ENCODE results near the gene SIK2. TPM values are rescaled to one million over a fixed set of nuclear protein-coding genes. Genes with fewer than 3 reads are reported as not detected.

Gene SIK2
- total RNA-seq, 1 donor from 2014 or later, result 16.3 TPM

DNA sequence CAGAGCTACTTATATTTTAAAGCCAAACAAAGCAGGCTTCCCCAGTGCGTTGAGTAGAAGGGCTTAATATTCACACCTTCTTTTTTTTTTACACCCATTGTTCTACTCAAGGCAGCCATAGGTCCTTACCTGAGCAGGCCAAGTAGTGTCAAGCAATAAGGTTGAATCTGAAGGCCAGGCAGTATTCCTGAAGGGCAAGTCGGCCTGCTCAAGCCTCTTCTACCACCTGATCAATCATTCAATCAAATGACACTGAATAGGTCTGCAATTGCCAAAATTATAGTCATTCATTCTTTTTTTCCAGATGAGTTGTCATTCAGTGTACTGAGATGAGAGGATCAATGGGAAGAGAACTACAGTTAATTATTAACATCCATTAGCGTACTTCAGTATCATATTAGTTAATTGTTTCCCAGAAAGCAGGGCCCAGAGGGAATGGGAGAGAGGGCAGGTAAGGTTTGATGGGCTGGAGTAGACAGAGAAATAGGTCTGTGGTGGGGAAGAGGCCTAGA, 175.9 kb downstream of the SIK2 start:
- no peak for DNase-seq
- H3K9me3 ChIP-seq (replicated peaks), result no peaks in the 10 kb centered on the region
- no peak overlapping the region for H3K4me3 ChIP-seq
- TF ChIP-seq, protein P1, sequence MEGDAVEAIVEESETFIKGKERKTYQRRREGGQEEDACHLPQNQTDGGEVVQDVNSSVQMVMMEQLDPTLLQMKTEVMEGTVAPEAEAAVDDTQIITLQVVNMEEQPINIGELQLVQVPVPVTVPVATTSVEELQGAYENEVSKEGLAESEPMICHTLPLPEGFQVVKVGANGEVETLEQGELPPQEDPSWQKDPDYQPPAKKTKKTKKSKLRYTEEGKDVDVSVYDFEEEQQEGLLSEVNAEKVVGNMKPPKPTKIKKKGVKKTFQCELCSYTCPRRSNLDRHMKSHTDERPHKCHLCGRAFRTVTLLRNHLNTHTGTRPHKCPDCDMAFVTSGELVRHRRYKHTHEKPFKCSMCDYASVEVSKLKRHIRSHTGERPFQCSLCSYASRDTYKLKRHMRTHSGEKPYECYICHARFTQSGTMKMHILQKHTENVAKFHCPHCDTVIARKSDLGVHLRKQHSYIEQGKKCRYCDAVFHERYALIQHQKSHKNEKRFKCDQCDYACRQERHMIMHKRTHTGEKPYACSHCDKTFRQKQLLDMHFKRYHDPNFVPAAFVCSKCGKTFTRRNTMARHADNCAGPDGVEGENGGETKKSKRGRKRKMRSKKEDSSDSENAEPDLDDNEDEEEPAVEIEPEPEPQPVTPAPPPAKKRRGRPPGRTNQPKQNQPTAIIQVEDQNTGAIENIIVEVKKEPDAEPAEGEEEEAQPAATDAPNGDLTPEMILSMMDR (IDR thresholded peaks at IDR 0.05; ENCODE audit: borderline replicate concordance), result no peak
- no peaks in the 10 kb centered on the region for H3K36me3 ChIP-seq
- peaks cover 21% of the 10 kb centered on the region for H3K4me1 ChIP-seq
- no peak overlapping the region for H3K27ac ChIP-seq (replicated peaks)
- intact Hi-C loops (cut with micrococcal nuclease), result loop anchor here (5.0 to 10.0 kb wide), 3 partner anchors 57 to 191 kb away; partner anchors contain the start of gene SIK2
- no peaks in the 10 kb centered on the region for H3K27me3 ChIP-seq (ENCODE audit: low read depth)

DNA sequence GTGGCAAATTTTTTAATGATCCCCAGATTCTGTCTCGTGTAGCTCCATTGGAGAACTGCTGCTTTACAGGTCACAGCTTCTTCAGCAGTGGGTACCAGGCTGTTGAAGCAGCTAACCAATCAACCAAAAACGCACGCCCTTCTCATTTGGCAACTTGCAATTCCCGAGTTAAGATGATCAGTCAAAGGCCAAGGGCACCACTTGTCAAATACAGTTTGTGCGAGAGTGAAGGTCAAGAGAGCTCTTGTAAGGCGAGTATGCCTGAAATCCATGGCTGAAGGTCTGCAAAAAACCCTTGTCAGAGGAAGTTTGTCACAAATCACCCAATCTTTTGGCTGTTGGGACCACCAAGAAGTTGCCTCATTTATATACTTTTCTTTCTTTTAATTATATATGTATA, 176.9 kb downstream of the SIK2 start:
- Histone ChIP-seq H3K36me3 (no peaks in the 10 kb centered on the region), H3K27me3 (ENCODE audit: low read depth) (no peaks in the 10 kb centered on the region), H3K4me3 (no peak overlapping the region), H3K27ac (replicated peaks) (peak overlapping the region; percentile 34), H3K4me1 (peaks cover 25% of the 10 kb centered on the region), H3K9me3 (replicated peaks) (no peaks in the 10 kb centered on the region)
- TF ChIP-seq, protein P1 (IDR thresholded peaks at IDR 0.05; ENCODE audit: borderline replicate concordance), result no peak
- intact Hi-C loops (cut with micrococcal nuclease), result loop anchor here (5.0 to 10.0 kb wide), 3 partner anchors 56 to 192 kb away; partner anchors contain the start of gene SIK2
- DNase-seq, result no peak

Other genes starting within 250 kb of the SIK2 start
- gene POU2AF1, start 223.2 kb upstream of the SIK2 start, total RNA-seq, result 0.05 TPM
- gene BTG4, start 90.1 kb upstream of the SIK2 start, total RNA-seq, result not detected
- not detected for gene HOATZ, start 87.7 kb upstream of the SIK2 start, total RNA-seq
- 2.8 TPM for gene LAYN, start 61.7 kb upstream of the SIK2 start, total RNA-seq
- 6.5 TPM for gene PPP2R1B, start 163.9 kb downstream of the SIK2 start, total RNA-seq